K562 (cell line): ENCODE results near the gene SSU72. TPM values are rescaled to one million over a fixed set of nuclear protein-coding genes. Genes with fewer than 3 reads are reported as not detected.

ENCODE experiments used
- DNMT1 ChIP-seq: fragments of 450-650 bp; IDR thresholded peaks from 2 replicates; pipeline ENCODE4 v1.6.1; 2016; ENCODE audit warnings: antibody characterized with exemption, mild to moderate bottlenecking
- HDAC2 ChIP-seq: fragments of 450-650 bp; IDR thresholded peaks from 2 replicates; pipeline ENCODE4 v1.6.1; 2016; ENCODE audit warnings: mild to moderate bottlenecking
- L3MBTL2 ChIP-seq: fragments of 450-650 bp; IDR thresholded peaks from 2 replicates; pipeline ENCODE4 v1.6.1; 2016; ENCODE audit warnings: mild to moderate bottlenecking, moderate library complexity
- MAFK ChIP-seq: IDR thresholded peaks from 2 replicates; pipeline ENCODE4 v1.6.1; 2011; ENCODE audit warnings: low read length, improper control_type of control experiment
- NR2F6 ChIP-seq: fragments of 450-650 bp; formaldehyde crosslinking; IDR thresholded peaks from 2 replicates; pipeline ENCODE4 v1.4.0; 2020; ENCODE audit warnings: mild to moderate bottlenecking
- PTTG1 ChIP-seq: fragments of 450-650 bp; IDR thresholded peaks from 2 replicates; pipeline ENCODE4 v1.6.1; 2016; ENCODE audit warnings: low read depth, mild to moderate bottlenecking, missing genetic modification characterization, missing compliant biosample characterization
- SOX6 ChIP-seq: fragments of 450-650 bp; IDR thresholded peaks from 2 replicates; pipeline ENCODE4 v1.6.1; 2014; ENCODE audit warnings: mild to moderate bottlenecking
- TCF3 ChIP-seq: sonication (generic); formaldehyde crosslinking; IDR thresholded peaks from 2 replicates; pipeline ENCODE4 v1.4.0; 2020; ENCODE audit warnings: mild to moderate bottlenecking, missing genetic modification reagents
- THRAP3 ChIP-seq: fragments of 450-650 bp; IDR thresholded peaks from 2 replicates; pipeline ENCODE4 v1.6.1; 2016; ENCODE audit warnings: mild to moderate bottlenecking, inconsistent platforms, borderline replicate concordance
- U2AF1 ChIP-seq: fragments of 200-400 bp; formaldehyde crosslinking; optimal IDR thresholded peaks from 2 replicates; pipeline ENCODE3; 2017; ENCODE audit warnings: mild to moderate bottlenecking, low read depth, low read length, moderate library complexity
- WHSC1 ChIP-seq: IDR thresholded peaks from one replicate; pipeline ENCODE4 v1.6.1; 2012; ENCODE audit warnings: low read length, control low read depth, inconsistent platforms
- ZNF561 ChIP-seq: fragments of 450-650 bp; formaldehyde crosslinking; conservative IDR thresholded peaks from 2 replicates; pipeline ENCODE4 v1.4.0; 2020; ENCODE audit warnings: mild to moderate bottlenecking, moderate library complexity
- polyA plus RNA-seq, 8 experiments: library from polyadenylated mRNA; depleted of rRNA in 4 of 8; stranded (reverse) in 5 of 8; unstranded in 3 of 8; fragments of >200 nt; fragmentation: Nextera tagmentation in 2 of 8; fragmentation: Illumina TruSeq in 1 of 8; extraction: Ambion mirVana in 2 of 8; extraction: Trizol in 1 of 8; gene quantifications; 2 replicates each; pipeline versions ENCODE4 v1.2.1 to v1.2.3, GENCODE V29; 2011 to 2014; ENCODE audit warnings: inconsistent platforms in 1 of 8, missing spikeins in 1 of 8
- total RNA-seq, 7 experiments: library from RNA; depleted of rRNA in 6 of 7; stranded (reverse); fragments of >200 nt in 6 of 7; fragmentation: Illumina TruSeq in 2 of 7; extraction: Trizol in 2 of 7; gene quantifications; 2 replicates each; pipeline versions ENCODE4 v1.2.1 to v1.2.3, GENCODE V29; 2011 to 2021; ENCODE audit warnings: low replicate concordance in 1 of 7
- TF ChIP-seq, protein P1 (sequence below): fragments of 450-650 bp; formaldehyde crosslinking; IDR thresholded peaks from 2 replicates; pipeline ENCODE4 v1.4.0; 2020; ENCODE audit warnings: mild to moderate bottlenecking, moderate library complexity
- TF ChIP-seq, protein P2 (sequence below): fragments of 250-450 bp; sonication (Bioruptor Pico); IDR thresholded peaks from 2 replicates; pipeline ENCODE4 v1.4.0; 2020
- TF ChIP-seq, protein P3 (sequence below), 2 experiments: fragments of 450-650 bp; formaldehyde crosslinking in 1 of 2; IDR thresholded peaks; 2 replicates each; pipeline versions ENCODE4 v1.4.0 to v1.6.1; 2014 to 2020; ENCODE audit warnings: mild to moderate bottlenecking in 2 of 2, borderline replicate concordance in 1 of 2, low read depth in 1 of 2

SSU72 gene
- total and polyA plus RNA-seq, 9 of the 15 experiments (the other 6 are each of a cell fraction or from before 2014, with no cell fraction given): 70.8 to 201 (median 94.6) TPM

DNA sequence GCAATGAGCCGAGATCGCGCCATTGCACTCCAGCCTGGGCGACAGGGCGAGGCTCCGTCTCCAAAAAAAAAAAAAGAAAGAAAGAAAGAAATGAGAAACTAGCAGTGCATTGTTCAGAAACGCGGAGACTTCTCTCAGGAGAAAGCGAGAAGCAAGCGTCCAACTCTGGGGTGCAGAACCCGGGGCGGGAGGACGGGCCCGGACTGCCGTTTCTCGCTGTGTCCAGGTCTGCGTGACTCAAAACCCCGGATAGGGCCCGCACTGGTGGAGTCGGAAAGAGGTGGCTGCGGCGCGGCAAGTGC lies 40.2 kb upstream of the SSU72 start (continued):
- TF ChIP-seq, protein P1, sequence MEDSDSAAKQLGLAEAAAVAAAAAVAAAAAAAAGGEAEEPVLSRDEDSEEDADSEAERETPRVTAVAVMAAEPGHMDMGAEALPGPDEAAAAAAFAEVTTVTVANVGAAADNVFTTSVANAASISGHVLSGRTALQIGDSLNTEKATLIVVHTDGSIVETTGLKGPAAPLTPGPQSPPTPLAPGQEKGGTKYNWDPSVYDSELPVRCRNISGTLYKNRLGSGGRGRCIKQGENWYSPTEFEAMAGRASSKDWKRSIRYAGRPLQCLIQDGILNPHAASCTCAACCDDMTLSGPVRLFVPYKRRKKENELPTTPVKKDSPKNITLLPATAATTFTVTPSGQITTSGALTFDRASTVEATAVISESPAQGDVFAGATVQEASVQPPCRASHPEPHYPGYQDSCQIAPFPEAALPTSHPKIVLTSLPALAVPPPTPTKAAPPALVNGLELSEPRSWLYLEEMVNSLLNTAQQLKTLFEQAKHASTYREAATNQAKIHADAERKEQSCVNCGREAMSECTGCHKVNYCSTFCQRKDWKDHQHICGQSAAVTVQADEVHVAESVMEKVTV (CRISPR knock-in tag): 0 out of 2 replicates have a peak, but pooled peaks have one; percentile 11
- no peak for TF ChIP-seq MAFK
- no peak for TF ChIP-seq ZNF561
- no peak for TF ChIP-seq THRAP3
- 0 out of 2 replicates have a peak, but pooled peaks have one; percentile 62 for TF ChIP-seq NR2F6 (CRISPR knock-in tag)
- no peak for TF ChIP-seq WHSC1
- TF ChIP-seq TCF3 (CRISPR knock-in tag): no peak
- TF ChIP-seq, protein P2, sequence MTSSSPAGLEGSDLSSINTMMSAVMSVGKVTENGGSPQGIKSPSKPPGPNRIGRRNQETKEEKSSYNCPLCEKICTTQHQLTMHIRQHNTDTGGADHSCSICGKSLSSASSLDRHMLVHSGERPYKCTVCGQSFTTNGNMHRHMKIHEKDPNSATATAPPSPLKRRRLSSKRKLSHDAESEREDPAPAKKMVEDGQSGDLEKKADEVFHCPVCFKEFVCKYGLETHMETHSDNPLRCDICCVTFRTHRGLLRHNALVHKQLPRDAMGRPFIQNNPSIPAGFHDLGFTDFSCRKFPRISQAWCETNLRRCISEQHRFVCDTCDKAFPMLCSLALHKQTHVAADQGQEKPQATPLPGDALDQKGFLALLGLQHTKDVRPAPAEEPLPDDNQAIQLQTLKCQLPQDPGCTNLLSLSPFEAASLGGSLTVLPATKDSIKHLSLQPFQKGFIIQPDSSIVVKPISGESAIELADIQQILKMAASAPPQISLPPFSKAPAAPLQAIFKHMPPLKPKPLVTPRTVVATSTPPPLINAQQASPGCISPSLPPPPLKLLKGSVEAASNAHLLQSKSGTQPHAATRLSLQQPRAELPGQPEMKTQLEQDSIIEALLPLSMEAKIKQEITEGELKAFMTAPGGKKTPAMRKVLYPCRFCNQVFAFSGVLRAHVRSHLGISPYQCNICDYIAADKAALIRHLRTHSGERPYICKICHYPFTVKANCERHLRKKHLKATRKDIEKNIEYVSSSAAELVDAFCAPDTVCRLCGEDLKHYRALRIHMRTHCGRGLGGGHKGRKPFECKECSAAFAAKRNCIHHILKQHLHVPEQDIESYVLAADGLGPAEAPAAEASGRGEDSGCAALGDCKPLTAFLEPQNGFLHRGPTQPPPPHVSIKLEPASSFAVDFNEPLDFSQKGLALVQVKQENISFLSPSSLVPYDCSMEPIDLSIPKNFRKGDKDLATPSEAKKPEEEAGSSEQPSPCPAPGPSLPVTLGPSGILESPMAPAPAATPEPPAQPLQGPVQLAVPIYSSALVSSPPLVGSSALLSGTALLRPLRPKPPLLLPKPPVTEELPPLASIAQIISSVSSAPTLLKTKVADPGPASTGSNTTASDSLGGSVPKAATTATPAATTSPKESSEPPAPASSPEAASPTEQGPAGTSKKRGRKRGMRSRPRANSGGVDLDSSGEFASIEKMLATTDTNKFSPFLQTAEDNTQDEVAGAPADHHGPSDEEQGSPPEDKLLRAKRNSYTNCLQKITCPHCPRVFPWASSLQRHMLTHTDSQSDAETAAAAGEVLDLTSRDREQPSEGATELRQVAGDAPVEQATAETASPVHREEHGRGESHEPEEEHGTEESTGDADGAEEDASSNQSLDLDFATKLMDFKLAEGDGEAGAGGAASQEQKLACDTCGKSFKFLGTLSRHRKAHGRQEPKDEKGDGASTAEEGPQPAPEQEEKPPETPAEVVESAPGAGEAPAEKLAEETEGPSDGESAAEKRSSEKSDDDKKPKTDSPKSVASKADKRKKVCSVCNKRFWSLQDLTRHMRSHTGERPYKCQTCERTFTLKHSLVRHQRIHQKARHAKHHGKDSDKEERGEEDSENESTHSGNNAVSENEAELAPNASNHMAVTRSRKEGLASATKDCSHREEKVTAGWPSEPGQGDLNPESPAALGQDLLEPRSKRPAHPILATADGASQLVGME (CRISPR knock-in tag): peak; percentile 80; the same call in 1 of the 2 replicates
- no peak for TF ChIP-seq SOX6
- TF ChIP-seq, protein P3, sequence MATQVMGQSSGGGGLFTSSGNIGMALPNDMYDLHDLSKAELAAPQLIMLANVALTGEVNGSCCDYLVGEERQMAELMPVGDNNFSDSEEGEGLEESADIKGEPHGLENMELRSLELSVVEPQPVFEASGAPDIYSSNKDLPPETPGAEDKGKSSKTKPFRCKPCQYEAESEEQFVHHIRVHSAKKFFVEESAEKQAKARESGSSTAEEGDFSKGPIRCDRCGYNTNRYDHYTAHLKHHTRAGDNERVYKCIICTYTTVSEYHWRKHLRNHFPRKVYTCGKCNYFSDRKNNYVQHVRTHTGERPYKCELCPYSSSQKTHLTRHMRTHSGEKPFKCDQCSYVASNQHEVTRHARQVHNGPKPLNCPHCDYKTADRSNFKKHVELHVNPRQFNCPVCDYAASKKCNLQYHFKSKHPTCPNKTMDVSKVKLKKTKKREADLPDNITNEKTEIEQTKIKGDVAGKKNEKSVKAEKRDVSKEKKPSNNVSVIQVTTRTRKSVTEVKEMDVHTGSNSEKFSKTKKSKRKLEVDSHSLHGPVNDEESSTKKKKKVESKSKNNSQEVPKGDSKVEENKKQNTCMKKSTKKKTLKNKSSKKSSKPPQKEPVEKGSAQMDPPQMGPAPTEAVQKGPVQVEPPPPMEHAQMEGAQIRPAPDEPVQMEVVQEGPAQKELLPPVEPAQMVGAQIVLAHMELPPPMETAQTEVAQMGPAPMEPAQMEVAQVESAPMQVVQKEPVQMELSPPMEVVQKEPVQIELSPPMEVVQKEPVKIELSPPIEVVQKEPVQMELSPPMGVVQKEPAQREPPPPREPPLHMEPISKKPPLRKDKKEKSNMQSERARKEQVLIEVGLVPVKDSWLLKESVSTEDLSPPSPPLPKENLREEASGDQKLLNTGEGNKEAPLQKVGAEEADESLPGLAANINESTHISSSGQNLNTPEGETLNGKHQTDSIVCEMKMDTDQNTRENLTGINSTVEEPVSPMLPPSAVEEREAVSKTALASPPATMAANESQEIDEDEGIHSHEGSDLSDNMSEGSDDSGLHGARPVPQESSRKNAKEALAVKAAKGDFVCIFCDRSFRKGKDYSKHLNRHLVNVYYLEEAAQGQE (IDR thresholded peaks at IDR 0.05; ENCODE audit: borderline replicate concordance): no peak
- TF ChIP-seq, protein P3 (CRISPR knock-in tag; IDR thresholded peaks at IDR 0.05; ENCODE audit: low read depth): no peak
- TF ChIP-seq PTTG1: no peak
- peak; percentile 7; the same call in 1 of the 2 replicates for TF ChIP-seq HDAC2
- TF ChIP-seq L3MBTL2: no peak
- 0 out of 2 replicates have a peak, but pooled peaks have one; percentile 91 for TF ChIP-seq DNMT1
- no peak for TF ChIP-seq U2AF1
